ENCODE measurements around the gene ETF1.

ETF1 gene

GRCh38 chr5:138574744-138575193 is 31.7 kb upstream of the ETF1 start:
- H3K27ac ChIP-seq (ENCODE audit: low read length), result peak overlapping the region; percentile 89
- no peak for TF ChIP-seq EZH2 (optimal IDR thresholded peaks at IDR 0.05; ENCODE audit: low read depth, low read length)
- TF ChIP-seq EZH2phosphoT487 (IDR thresholded peaks at IDR 0.05; ENCODE audit: low read length), result no peak
- TF ChIP-seq CTCF (IDR thresholded peaks at IDR 0.05; ENCODE audit: low read length), result no peak
- DNase-seq, result no peak
- peaks cover 10% of the 10 kb centered on the region for H3K4me1 ChIP-seq (ENCODE audit: low read length)
- H3K79me2 ChIP-seq (ENCODE audit: low read length), result peaks cover 55% of the 10 kb centered on the region
- peak overlapping the region; percentile 86 for H3K4me3 ChIP-seq (ENCODE audit: low read length)
- H4K20me1 ChIP-seq (ENCODE audit: insufficient read depth, low read length), result no peaks in the 10 kb centered on the region
- no peaks in the 10 kb centered on the region; the same call in 1 of the 2 replicates for H3F3A ChIP-seq (ENCODE audit: insufficient read depth, low read length)
- H3K27me3 ChIP-seq (replicated peaks; ENCODE audit: insufficient read depth, low read length), result no peaks in the 10 kb centered on the region
- H3K9me3 ChIP-seq (replicated peaks; ENCODE audit: insufficient read depth, low read length), result no peaks in the 10 kb centered on the region
- peak overlapping the region; percentile 84; the same call in 1 of the 2 replicates for H3K4me2 ChIP-seq (ENCODE audit: low read depth, low read length)
- H3K36me3 ChIP-seq (replicated peaks; ENCODE audit: insufficient read depth, low read length), result peaks cover 12% of the 10 kb centered on the region
- H3K9ac ChIP-seq (ENCODE audit: low read length), result peak overlapping the region; percentile 95
- no peaks in the 10 kb centered on the region for H3K9me2 ChIP-seq (replicated peaks; ENCODE audit: insufficient read depth, low read length)
- H2AFZ ChIP-seq (ENCODE audit: low read length), result peak overlapping the region; percentile 16; the same call in 1 of the 2 replicates

GRCh38 chr5:138573949-138574670 is 31.1 kb upstream of the ETF1 start:
- peak overlapping the region; percentile 95 for H3K9ac ChIP-seq (ENCODE audit: low read length)
- TF ChIP-seq EZH2 (optimal IDR thresholded peaks at IDR 0.05; ENCODE audit: low read depth, low read length) (no peak), EZH2phosphoT487 (IDR thresholded peaks at IDR 0.05; ENCODE audit: low read length) (no peak), CTCF (IDR thresholded peaks at IDR 0.05; ENCODE audit: low read length) (no peak)
- H3K36me3 ChIP-seq (replicated peaks; ENCODE audit: insufficient read depth, low read length), result peaks cover 15% of the 10 kb centered on the region
- H3K4me2 ChIP-seq (ENCODE audit: low read depth, low read length), result peak overlapping the region; percentile 84
- no peak overlapping the region for H2AFZ ChIP-seq (ENCODE audit: low read length)
- peak overlapping the region; percentile 86 for H3K4me3 ChIP-seq (ENCODE audit: low read length)
- H3F3A ChIP-seq (ENCODE audit: insufficient read depth, low read length), result peaks cover 2% of the 10 kb centered on the region; the same call in 1 of the 2 replicates
- peaks cover 10% of the 10 kb centered on the region for H3K4me1 ChIP-seq (ENCODE audit: low read length)
- H3K27me3 ChIP-seq (replicated peaks; ENCODE audit: insufficient read depth, low read length), result no peaks in the 10 kb centered on the region
- peak overlapping the region; percentile 89 for H3K27ac ChIP-seq (ENCODE audit: low read length)
- H4K20me1 ChIP-seq (ENCODE audit: insufficient read depth, low read length), result peaks cover 3% of the 10 kb centered on the region; the same call in 1 of the 2 replicates
- H3K79me2 ChIP-seq (ENCODE audit: low read length), result peaks cover 61% of the 10 kb centered on the region
- DNase-seq, result no peak
- no peaks in the 10 kb centered on the region for H3K9me2 ChIP-seq (replicated peaks; ENCODE audit: insufficient read depth, low read length)
- no peaks in the 10 kb centered on the region for H3K9me3 ChIP-seq (replicated peaks; ENCODE audit: insufficient read depth, low read length)

GRCh38 chr5:138573223-138573622 is 30.2 kb upstream of the ETF1 start:
- no peaks in the 10 kb centered on the region for H3K9me3 ChIP-seq (replicated peaks; ENCODE audit: insufficient read depth, low read length)
- H4K20me1 ChIP-seq (ENCODE audit: insufficient read depth, low read length), result peaks cover 10% of the 10 kb centered on the region; the same call in 1 of the 2 replicates
- H3K36me3 ChIP-seq (replicated peaks; ENCODE audit: insufficient read depth, low read length), result peaks cover 22% of the 10 kb centered on the region
- no peaks in the 10 kb centered on the region for H3K27me3 ChIP-seq (replicated peaks; ENCODE audit: insufficient read depth, low read length)
- no peak overlapping the region for H3K4me3 ChIP-seq (ENCODE audit: low read length)
- peaks cover 70% of the 10 kb centered on the region for H3K79me2 ChIP-seq (ENCODE audit: low read length)
- no peak overlapping the region for H3K4me2 ChIP-seq (ENCODE audit: low read depth, low read length)
- no peak overlapping the region for H2AFZ ChIP-seq (ENCODE audit: low read length)
- H3K4me1 ChIP-seq (ENCODE audit: low read length), result peaks cover 10% of the 10 kb centered on the region
- H3K27ac ChIP-seq (ENCODE audit: low read length), result no peak overlapping the region
- no peaks in the 10 kb centered on the region for H3K9me2 ChIP-seq (replicated peaks; ENCODE audit: insufficient read depth, low read length)
- no peak for DNase-seq
- peaks cover 7% of the 10 kb centered on the region; the same call in 1 of the 2 replicates for H3F3A ChIP-seq (ENCODE audit: insufficient read depth, low read length)
- no peak for TF ChIP-seq EZH2 (optimal IDR thresholded peaks at IDR 0.05; ENCODE audit: low read depth, low read length)
- no peak for TF ChIP-seq EZH2phosphoT487 (IDR thresholded peaks at IDR 0.05; ENCODE audit: low read length)
- no peak for TF ChIP-seq CTCF (IDR thresholded peaks at IDR 0.05; ENCODE audit: low read length)
- H3K9ac ChIP-seq (ENCODE audit: low read length), result no peak overlapping the region

Data from MM.1S (cell line).